Limb (tissue), 2 donors: ENCODE measurements around the gene APBA2.

Experiments
- DNase-seq, 2 donors: peaks; one replicate each; pipeline ENCODE4 v3.0.0-alpha.2; 2016; ENCODE audit errors: extremely low spot score in 2 of 2

APBA2 gene

DNA sequence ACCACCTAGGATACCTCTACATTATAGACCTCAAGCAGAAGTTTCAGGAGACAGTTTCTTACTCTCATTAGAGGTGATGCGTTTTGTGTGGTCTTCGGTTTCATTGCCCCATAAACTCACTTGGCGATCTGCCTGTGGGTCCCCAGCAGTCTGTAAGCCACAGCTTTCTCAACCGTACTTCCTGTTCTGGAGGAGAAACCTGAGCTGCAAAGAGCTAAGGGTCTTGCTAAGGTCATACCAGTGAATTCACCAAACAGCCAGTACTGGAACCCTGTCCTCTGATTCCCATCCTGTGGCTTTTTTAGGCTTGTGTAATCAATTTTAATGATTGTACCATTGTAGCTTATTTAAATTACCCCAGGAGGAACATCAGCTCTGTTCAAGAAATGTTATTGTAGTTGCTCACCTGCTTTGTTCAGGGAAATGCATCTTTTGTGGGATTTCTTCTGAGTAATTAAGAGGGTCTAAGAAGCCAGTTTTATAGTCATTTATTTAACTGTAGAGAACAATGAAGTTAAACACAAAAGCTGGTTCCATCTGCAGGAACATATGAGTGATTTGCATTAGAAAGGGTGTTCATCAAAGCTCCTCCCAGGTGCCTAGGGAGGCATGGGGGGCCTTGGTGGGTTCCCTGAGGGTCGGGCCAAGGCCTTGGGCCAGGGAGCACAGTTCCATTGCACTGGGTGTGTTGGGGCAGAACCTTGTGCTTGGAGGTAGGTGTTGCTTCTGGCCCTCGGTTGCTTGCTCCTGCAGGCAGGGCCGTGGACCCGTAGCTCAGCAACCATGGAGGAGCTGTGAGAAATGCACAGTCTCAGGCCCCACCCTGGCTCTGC, 69.6 kb downstream of the APBA2 start:
- no peak for DNase-seq

DNA sequence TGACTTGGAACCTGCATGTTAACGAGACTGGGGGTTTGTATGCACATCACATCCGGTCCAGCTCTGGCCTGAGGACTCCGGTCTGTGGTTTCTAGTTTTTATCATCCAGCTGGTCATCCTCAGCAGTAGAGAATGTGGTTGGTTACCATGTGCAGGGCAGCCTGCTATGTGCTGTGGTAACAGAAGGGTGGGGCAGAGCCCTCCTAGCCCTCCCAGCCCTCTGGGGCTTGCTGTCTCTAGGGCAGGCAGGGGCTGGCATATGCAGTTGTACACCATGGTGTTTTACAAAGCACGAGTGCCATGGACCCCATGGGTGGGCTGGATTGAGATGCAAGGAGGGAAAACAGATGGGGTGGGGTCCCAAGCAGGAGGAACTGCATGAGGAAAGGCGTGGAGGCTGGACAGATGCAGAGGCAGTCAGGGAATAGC, 70.2 kb downstream of the APBA2 start:
- no peak for DNase-seq

DNA sequence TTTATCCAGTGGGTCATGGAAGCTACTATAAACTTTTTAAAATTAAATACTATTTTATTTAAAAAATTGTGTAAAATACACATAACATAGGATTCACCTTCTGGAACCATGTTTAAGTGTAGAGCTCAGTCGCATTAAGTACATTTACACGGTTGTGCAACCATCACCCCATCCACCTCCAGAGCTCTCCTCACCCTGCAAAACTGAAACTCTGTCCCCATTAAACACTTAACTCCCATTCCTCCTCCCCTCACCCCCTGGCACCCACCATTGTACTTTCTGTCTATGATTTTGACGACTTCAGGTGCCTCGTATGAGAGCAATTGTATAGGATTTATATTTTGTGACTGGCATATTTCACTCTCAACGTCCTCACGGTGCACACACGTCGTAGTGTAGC, 70.7 kb downstream of the APBA2 start:
- DNase-seq = no peak

DNA sequence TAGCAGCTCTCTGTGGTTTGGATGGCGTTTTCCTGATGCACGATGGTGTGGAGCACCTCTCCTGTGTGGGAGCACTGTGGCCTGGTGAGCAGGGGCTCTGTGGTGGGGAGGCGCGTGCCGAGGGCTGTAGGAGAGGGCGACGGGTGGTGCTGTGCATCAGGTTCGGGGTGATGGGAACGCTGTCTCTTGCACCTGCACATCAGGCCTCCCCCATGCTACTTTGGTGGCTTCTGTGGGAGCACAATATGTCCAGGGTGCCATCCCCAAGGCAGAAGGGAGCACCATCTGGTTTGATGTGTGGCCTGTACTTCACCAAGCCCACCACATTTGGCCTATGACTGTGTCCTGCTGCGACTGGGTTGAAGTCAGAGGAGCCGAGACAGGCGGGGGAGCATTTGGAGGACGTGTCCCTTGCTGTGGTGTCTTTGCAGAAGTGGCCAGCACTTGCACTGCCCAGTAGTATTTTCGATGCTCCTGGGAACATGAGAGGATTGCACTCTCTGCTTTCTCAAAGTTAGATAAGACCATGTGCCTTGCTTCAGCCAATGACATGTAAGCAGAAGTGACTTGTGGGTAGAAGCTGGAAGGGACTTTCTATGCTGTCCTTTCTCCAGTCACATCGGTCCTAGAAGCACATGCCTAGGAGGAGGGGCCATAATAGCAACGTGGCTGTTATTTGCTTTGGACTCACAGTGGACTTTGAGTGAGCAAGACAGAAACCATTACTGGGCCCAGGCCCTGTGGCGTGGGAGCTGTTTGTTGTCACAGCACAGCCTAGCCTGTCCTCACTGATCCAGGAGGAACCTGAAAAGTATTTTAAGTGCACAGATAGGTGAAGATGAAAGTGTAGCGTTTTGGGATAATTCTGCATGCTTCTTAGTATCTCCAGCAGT, 72.1 kb downstream of the APBA2 start:
- DNase-seq = no peak

DNA sequence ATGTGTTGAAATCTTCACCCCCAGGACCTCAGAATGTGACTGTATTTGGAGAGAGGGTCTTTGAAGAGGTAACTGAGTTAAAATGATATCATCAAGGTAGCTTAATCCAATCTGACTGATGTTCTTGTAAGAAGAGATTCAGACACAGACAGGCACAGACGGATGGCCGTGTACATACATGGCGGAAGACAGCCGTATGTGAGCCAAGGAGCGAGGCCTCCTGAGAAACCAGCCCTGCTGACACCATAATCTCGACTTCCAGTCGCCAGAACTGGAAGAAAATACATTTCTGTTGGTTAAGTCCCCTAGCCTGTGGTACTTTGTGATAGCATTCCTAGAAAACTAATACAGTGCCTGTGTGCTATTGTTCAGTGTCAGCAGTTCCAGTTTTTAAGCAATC, 73.6 kb downstream of the APBA2 start:
- DNase-seq = no peak

DNA sequence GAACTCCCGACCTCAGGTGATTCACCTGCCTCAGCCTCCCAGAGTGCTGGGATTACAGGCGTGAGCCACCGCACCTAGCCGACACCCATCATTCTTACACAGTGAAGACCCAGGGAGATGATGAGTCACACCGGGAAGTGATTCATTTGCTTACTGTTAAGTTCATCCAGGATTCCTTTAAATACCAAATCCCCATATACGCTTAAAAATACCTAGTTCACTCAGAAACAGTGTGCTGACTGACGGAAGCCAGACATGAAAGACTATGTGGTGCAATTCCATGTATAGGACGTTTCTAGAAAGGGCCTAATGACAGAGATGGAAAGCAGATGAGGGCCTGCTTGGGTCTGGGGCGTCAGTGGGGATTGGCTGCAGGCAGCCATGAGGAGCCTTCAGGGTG, 75.2 kb downstream of the APBA2 start:
- no peak for DNase-seq

DNA sequence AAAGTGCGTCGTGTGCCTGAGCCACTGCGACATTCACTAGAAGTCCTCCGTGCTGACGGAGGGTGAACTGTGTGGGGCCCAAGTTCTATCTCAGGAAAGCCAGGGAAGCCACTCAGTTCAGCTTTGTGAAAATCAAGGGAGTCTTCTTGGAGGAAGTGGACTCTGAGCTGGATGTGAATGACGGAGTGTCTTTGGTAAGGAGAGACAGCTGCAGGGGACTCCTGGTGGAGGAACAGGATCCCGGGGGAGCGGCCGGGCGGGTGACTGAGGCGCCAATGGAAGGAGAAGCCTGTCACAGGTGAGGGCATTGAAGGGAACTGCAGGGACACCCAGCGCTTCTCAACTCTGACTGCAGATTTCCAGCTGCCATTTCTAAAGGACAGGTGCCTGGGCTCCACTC, 75.6 kb downstream of the APBA2 start:
- DNase-seq = no peak

DNA sequence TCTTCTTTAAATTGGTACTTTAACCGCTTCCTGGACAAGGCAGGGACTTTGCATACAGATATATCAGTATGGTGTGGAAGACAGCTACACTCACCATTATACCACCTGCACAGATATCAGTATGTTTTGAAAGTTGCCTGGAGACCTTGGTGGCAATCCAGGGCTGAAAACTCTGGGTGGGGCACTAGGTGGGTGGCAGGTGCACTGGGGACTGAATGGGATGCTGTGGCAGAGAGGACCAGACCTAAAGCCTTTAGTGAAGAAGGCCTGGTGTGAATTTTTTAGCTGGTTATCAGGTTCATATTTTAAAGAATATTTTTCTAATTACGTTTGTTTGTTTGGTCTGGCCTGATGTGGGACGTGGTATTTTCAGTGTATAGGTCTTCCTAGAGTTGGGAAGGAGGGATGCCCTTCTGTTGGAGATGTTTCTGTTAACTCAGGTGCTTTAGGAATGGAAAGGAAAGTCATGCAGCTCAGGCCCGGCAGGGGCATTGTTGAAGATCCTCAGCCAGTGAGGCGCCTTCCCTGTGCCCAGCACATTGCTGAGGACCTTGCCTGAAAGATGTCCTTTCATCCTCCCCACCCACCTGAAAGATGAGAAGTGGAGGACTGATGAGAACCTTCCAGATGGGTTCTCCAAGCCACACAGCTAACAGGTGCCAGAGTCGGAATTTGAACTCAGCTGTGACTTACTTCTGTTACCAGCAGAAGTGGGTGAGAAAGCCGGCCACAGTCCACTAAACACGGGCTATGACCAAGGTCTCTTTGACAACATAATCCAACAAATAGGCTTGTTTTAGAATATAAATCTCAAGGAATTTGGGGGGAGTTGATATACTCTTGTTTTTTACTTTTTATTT, 77.3 kb downstream of the APBA2 start:
- DNase-seq = no peak

DNA sequence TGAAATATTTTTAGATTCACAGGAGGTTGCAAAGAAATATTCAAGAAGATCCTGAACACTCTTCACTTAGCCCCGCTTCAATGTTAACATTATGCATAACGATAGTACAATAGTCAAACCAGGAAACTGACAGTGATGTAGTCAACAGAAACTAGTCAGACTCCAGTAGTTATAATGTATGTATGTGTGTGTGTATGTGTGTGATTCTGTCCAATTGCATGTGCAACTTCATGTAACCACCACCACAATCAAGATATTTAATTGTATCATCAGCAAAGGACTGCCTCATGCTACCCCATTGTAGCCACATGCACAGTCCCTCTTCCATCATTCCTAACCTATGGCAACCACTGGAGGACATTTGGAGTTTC, 77.9 kb downstream of the APBA2 start:
- no peak for DNase-seq

DNA sequence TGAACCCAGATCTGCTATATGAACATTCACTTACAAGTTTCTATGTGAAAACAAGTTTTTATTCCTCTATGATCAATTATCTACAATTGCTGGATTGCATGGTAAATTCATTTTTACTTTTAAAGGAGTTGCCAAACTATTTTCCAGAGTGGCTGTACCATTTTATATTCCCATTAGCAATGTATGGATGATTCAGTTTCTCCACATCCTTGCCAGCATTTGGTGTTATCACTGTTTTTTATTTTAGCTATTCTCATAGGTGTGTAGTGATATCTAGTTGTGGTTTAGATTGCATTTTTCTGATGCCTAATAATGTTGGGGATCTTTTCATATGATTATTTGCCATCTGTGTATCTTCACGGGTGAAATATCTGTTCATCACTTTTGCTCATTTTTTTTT, 78.3 kb downstream of the APBA2 start:
- DNase-seq = no peak

DNA sequence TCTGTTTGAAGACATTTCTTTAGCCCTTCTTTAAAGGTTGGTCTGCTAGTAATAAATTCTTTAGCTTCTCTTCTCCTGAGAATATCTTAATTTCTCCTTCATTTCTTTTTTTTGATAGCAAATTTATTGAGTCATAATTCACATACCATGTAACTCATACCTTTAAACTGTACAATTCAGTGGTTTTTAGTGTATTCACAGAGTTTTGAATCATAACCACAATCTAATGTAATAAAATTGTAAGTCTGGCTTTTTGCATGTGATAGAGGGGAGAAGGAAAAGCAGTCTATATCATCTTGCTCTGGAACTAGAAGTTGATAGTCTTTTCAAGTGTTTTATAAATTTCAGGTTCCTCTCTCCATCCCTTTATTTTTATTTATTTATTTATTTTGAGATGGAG, 81.3 kb downstream of the APBA2 start:
- DNase-seq = no peak

DNA sequence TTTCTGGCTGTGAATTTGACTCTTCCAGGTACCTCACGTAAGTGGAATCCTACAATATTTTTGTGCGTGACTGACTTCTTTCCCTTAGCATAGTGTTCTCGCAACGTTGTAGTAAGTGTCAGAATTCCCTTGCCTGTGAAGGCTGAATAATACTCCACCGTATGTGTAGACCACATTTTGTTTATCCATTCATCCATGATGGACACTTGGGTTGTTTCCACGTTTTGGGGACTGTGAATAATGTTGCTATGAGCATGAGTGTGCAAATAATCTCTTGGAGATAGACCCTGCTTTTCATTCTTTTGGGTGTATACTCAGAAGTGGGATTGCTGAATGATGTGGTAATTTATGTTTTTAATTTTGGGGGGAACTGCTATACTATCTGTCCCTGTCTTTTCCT, 82.2 kb downstream of the APBA2 start:
- no peak for DNase-seq

DNA sequence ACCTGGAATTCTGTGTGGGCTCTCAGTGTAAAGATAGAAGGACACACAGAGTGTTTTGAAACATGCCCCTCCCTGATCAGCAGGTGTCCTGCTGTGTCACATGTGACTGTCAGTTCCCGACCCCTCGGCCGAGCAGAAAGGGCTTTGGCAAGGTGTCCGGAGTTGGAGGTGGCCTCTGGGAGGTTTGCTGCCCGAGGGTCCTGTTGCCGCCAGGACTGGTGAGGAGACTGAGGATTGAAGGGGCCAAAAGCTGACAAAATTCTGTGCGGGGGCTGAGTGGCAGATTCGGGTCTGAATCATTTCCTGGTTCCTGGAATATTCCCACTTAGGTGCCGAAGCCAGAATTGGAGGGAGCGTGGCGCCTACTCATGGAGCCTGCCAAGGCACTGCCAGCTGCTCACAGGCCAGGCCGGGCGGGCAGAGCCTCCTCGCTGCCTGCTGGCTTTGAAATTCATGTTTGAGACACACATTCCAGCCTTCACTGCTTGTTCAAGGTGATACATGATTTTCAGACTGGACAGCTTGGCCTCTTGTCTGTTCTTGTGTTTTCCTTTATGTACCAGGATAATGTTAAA, 83.8 kb downstream of the APBA2 start:
- DNase-seq = no peak

DNA sequence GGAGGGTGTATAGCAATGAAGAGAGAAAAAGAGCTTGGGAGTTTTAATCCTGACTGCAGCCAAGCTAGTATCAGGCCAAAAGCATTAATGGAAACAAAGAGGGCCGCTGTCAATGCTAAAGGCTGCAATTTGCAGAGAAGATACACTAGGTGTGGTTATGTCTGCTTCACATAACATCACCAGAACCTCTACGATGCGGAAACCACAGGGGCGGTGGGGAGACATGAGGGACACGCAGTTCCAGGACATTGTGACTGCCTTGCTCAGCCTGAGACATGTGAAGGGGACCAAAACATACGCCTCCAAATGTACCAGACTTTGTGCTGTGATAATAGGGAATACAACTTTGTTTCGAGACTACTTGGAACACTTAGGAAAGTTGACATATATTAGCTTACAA, 88.4 kb downstream of the APBA2 start:
- DNase-seq = no peak

DNA sequence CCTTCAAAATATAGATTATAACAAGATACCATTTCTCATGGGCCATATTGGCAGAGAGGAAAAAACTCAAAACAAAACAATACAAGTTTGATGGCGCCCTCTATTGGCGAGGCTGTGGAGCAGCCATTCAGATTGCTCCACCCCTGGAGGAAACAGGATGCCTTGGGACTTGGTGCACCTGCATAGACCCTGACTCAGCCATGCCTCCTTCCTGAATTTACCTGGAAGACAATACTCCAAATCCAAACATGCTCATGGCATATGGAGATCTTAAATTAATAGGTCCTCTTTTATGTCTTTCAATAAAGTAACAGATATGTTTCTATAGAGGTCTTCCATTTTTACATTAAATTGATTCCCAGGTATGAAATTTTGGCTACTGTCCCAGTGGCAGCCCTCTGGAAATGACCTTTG, 90.0 kb downstream of the APBA2 start:
- DNase-seq = no peak

DNA sequence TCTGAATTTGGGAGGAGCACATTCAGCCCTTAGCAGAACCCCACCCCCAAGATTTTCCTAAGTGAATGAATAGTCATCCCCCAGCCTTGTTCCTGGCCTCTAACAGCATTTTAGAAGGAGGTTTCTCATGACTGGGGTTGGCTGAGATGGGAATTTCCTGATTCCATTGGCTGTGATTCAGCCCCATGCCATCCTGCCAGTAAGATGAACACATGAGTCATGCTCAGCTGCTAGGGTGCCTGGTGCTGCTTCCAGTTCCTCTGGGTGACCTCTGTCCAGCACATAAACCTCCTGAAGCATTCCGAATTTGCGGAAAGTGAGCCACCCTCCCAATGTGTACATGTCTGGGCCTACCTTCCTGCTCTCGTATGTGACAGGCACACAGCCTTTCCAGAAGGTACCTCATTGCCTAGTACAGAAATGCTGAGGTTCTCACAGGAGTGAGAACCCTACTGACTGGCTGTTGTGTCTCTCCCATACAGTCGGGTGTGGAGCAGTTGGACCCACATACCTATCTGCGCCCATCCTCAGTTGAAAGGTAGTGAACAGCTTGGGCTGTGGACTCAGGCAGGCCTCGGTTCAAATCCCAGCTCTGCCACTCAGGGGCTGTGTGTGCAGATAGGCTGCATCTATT, 91.7 kb downstream of the APBA2 start:
- no peak for DNase-seq

DNA sequence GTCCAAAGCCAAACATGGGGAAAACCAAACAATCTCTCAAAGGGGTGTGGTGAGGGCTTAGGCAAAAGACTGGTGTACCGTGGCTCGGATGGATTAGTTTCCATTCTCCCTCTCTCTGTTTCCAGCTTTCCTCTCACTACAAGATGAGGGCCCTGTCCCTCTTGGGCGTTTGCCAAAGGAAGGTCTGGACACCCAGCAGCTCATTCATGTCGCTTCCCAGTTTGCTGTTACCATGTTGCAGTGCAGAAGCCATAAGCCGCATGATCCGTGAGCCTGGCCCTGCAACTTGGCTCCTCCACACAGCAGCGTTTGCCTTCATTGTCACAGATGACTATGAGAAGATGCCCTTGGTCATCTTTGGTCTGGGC, 92.2 kb downstream of the APBA2 start:
- DNase-seq = no peak

DNA sequence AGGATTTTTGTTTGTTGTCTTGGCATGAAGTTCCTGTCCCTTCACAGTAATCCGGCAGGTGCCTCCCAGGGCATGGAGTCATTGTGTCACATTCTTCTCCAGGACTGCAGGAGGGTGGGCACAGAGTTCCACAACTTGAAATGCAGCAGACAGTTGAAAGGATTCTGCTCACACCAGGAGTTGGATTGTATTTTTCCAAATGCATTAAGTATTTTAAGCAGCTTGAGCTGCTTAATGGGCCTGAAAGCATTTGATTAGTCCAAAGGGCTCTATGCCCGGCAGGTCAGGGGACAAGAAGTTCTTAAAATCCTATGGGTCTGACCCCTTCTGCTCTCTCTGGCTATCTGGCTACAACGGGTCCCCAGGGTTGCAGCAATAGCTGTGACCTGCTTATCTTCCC, 92.9 kb downstream of the APBA2 start:
- no peak for DNase-seq

DNA sequence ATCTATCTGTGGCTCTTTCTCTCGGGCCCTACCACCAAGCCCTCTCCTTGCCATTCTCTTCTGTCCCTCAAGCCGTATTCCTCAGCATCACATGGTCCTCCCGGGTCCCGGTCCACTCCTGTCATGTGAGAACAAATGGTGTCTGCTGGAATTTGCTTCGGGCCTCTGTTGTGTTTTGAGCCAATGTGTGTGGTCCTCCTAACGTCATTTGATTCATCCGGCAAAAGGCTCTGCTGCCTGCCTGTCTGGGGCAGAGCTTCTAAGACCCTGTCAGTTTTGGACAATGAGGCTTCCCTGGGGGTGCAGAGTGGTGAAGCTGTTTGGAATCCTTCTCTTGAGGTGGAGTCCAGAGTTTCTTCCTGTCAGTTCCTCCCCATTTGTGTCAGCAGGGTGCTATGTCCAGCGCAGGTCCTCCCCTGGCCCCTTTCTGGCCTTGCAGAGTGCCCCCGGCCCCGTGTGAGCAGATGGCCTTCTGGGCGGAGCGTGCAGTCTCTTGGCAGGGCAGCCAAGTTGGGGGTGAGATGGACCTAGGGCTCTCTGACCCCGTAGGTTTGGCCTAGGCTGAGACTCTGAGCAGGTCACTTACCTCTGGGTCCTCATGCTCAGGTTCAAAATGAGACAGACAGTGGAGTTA, 93.6 kb downstream of the APBA2 start:
- DNase-seq = no peak

DNA sequence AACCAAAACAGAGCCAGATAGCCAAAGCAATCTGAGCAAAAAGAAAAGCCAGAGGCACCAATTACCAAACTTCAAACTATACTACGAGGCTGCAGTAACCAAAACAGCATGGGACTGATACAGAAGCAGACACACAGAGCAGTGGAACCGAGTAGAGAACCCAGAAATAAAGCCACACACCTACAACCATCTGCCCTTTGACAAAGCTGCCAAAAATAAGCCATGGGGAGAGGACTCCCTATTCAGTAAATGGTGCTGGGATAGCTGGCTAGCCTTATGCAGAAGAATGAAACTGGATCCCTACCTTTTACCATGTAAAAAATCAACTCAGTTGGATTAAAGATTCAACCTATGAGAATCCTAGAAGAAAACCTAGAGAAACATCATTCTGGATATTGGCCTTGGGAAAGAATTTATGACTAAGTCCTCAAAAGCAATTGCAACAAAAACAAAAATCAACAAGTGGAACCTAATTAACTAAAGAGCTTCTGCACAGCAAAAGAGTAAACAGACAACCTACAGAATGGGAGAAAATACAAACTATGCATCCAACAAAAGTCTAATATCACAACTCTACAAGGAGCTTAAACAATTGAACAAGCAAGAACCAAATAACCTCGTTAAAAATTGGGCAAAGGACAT, 95.1 kb downstream of the APBA2 start:
- DNase-seq = no peak
